Esophagus squamous epithelium (tissue), 4 donors: ENCODE results near the gene MOK.

Experiments used
- POLR2A ChIP-seq, 4 donors: fragments of 450-650 bp; IDR thresholded peaks; one replicate each; pipeline ENCODE4 v1.6.1; 2017; ENCODE audit warnings: antibody characterized with exemption in 4 of 4, mild to moderate bottlenecking in 4 of 4, moderate library complexity in 3 of 4
- TF ChIP-seq, protein P1 (sequence below), 6 experiments: fragments of 450-650 bp in 4 of 6; fragments of 200-600 bp in 2 of 6; sonication (generic) in 2 of 6; IDR thresholded peaks; one replicate each; pipeline ENCODE4 v1.5.1; 2016 to 2019; ENCODE audit warnings: antibody characterized with exemption in 6 of 6, mild to moderate bottlenecking in 4 of 6, moderate library complexity in 4 of 6

DNA sequence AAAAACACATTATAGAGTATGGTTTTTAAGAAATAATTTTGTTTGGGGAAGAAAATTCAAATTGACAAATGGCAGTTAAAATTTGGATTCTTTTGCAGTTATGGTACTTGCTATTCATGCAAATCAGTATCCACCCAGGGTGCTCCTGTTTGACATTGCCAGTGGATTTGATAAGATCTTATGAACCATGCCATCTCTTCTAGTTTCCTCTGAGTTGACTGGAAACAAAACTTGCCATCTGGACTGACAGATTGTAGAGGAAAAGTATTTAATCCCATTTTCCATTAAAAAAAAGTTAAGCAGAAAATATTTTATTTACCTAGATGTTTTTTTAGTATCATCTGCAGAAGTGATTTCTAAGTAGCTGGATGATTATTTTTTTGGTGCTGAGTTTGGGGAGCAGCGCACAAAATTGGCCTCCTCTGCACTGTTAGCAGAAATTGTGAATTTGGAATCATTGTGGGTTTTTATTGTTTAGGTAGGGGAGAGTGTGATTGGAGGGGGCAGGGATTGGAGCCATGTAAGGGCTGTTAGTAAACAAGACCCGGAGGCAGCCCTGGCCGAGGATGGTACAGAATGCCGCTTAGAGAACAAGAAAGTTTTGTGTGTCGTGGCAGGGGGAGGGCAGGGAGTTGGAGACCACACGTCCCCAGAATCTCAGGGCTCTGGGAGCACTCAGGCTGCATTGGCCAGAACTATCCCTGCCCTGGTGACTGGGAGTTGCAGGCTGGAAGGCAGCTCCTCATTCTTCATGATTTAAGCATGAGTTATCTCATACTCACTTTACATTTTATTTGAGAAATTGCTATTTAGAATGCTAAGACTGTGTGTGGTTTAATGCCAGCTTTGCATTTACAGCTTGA, 108.7 kb downstream of the MOK start:
- TF ChIP-seq, protein P1, sequence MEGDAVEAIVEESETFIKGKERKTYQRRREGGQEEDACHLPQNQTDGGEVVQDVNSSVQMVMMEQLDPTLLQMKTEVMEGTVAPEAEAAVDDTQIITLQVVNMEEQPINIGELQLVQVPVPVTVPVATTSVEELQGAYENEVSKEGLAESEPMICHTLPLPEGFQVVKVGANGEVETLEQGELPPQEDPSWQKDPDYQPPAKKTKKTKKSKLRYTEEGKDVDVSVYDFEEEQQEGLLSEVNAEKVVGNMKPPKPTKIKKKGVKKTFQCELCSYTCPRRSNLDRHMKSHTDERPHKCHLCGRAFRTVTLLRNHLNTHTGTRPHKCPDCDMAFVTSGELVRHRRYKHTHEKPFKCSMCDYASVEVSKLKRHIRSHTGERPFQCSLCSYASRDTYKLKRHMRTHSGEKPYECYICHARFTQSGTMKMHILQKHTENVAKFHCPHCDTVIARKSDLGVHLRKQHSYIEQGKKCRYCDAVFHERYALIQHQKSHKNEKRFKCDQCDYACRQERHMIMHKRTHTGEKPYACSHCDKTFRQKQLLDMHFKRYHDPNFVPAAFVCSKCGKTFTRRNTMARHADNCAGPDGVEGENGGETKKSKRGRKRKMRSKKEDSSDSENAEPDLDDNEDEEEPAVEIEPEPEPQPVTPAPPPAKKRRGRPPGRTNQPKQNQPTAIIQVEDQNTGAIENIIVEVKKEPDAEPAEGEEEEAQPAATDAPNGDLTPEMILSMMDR (IDR thresholded peaks at IDR 0.05): no peak
- no peak for TF ChIP-seq POLR2A (IDR thresholded peaks at IDR 0.05)
